Neutrophil (primary cell): ENCODE data around the gene ARL6IP6.

ENCODE experiments used
- H3K27ac ChIP-seq: fragments of 200-600 bp; sonication (generic); 2 replicates; pipeline ENCODE4 v1.5.1; 2016; ENCODE audit warnings: mild to moderate bottlenecking, moderate library complexity
- H3K27me3 ChIP-seq: fragments of 200-600 bp; sonication (generic); 2 replicates; pipeline ENCODE4 v1.6.0; 2016; ENCODE audit warnings: mild to moderate bottlenecking
- H3K36me3 ChIP-seq: fragments of 200-600 bp; sonication (generic); 2 replicates; pipeline ENCODE4 v1.5.1; 2017
- H3K4me1 ChIP-seq, 2 experiments: fragments of 200-600 bp in 1 of 2; sonication (generic) in 1 of 2; 1 replicate in 1 of 2; 2 replicates in 1 of 2; pipeline versions ENCODE4 v1.5.1 to v1.6.1; 2013 to 2016; ENCODE audit warnings: low read depth in 1 of 2, low read length in 1 of 2, mild to moderate bottlenecking in 1 of 2, moderate library complexity in 1 of 2; ENCODE audit not compliant: control insufficient read depth in 1 of 2, insufficient read depth in 1 of 2
- H3K4me3 ChIP-seq, 2 experiments: fragments of 200-600 bp in 1 of 2; sonication (generic) in 1 of 2; 1 replicate in 1 of 2; 2 replicates in 1 of 2; pipeline ENCODE4 v1.5.1; 2013 to 2016; ENCODE audit warnings: low read depth in 1 of 2, low read length in 1 of 2, mild to moderate bottlenecking in 1 of 2, moderate library complexity in 1 of 2
- H3K9me3 ChIP-seq: fragments of 200-600 bp; sonication (generic); 2 replicates; pipeline ENCODE4 v1.5.1; 2016
- CTCF ChIP-seq: fragments of 200-600 bp; sonication (generic); IDR thresholded peaks from 2 replicates; pipeline ENCODE4 v1.5.1; 2016; ENCODE audit warnings: antibody characterized with exemption

Gene ARL6IP6

DNA sequence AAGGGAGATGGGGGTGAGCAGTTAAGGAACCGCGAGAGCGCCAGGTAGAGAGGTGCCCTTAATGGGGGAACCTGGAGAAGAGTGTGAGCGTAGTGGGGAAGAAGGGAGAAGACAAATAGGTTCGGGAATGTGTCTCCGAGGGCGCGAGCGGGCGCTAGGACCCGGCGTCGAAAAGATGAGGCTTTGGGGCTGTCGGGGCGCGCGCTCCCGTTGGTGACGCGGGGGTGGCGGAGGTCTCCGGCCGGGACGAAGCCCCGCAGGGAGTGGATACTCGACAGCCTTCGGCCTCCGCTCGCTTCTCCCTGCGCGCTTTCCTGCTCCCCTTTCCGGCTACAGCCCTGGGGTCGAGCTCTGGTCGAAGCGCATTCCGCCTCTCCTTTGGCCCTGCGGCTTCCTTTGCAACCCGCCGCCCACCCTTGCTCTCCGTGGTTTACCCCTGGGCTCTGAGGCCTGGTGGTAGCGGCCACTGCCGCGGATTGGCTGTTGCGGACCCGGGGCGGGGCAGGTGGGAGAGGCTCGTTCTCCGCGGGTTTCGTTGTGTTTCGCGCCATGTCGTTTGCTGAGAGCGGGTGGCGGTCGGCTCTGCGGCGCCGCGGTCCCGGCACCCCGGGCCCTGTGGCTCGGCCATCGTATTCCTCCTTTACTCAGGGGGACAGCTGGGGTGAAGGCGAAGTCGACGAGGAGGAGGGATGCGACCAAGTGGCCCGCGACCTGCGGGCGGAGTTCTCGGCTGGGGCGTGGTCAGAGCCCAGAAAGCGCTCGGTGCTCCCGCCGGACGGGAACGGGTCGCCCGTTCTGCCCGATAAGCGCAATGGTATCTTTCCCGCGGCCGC, at the start of gene ARL6IP6:
TSS of gene ARL6IP6 (plus strand) at position 545 of the 833 bp plus-strand sequence. CDS start at position 550, 5 bp downstream.
- H3K4me1 ChIP-seq, result peaks cover 61 to 63% of the 10 kb centered on the region in 2 experiments
- peak within 1 kb of the TSS; percentile 98 for H3K27ac ChIP-seq
- peak within 1 kb of the TSS; percentile 96 to 98 for H3K4me3 ChIP-seq
- H3K27me3 ChIP-seq, result no peaks in the 10 kb centered on the region
- H3K9me3 ChIP-seq, result no peaks in the 10 kb centered on the region
- TF ChIP-seq CTCF, result no peak
- peaks cover 10% of the 10 kb centered on the region for H3K36me3 ChIP-seq

DNA sequence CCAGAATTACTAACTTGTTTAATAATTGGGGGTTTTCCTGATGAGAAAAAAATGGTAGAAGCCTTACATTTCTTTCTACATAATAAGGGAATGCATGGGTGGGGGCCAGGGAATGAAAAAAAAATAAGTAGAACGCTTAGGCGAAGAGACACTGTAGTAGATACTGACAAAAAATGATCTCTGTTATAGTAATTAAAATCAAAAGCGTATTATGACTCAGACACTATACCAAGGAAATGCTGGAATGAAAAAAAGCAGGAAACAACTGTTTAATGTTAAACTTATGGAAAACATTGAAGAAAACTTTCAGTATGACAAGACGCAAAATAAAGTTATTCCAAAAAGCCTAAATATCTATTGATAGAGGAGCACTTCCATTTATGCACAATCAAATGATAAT, 44.1 kb upstream of the ARL6IP6 start:
- Histone ChIP-seq H3K4me1 (no peaks in the 10 kb centered on the region), H3K9me3 (no peaks in the 10 kb centered on the region), H3K4me3 (no peak overlapping the region), H3K27ac (no peak overlapping the region), H3K27me3 (no peaks in the 10 kb centered on the region), H3K36me3 (peaks cover 97% of the 10 kb centered on the region)
- no peak for TF ChIP-seq CTCF

DNA sequence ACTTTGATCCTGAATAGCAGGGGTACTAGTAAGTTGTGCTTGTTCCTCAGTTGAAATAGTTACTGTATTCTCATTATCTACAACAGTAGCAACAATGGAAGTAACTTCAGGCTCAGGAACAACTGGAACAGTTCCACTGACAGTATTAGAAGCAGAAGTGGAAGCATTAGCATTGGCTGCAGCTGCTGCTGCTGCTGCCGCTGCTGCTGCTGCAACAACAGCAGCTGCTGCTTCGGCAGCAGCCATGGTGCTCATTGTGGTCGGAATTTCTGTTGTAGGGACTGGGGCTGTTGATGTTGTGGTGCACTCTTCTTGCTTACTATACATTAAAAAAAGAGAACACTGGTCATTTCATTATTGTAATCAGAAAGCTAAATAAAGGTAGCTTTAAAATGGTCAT, 42.0 kb upstream of the ARL6IP6 start:
- H3K36me3 ChIP-seq, result peaks cover 95% of the 10 kb centered on the region
- H3K27me3 ChIP-seq, result no peaks in the 10 kb centered on the region

DNA sequence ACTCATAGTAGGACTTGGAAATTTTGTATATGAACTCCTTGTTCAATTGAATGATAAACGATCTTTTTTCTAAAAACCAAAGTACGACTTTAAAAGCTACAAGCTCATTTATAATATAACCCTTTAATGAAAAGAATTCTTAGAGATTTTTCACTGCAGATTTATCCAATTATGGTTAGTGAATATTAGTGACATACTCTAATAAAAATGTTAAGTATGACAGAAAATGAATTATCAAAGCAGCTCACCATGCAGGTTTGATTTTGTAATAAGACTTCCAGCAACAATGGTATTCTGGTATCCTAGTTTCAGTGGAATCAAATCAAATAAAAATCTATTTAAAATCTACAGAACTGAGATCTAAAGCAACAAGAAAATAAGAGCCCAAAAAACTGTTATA, 39.6 kb upstream of the ARL6IP6 start:
- no peak overlapping the region for H3K4me3 ChIP-seq
- H3K36me3 ChIP-seq, result peaks cover 76% of the 10 kb centered on the region
- no peak for TF ChIP-seq CTCF
- no peaks in the 10 kb centered on the region for H3K4me1 ChIP-seq
- H3K27ac ChIP-seq, result no peak overlapping the region
- no peaks in the 10 kb centered on the region for H3K27me3 ChIP-seq
- H3K9me3 ChIP-seq, result no peaks in the 10 kb centered on the region

More for the DNA sequence above, 42.0 kb upstream of the ARL6IP6 start:
- TF ChIP-seq CTCF, result no peak
- Histone ChIP-seq H3K27ac (no peak overlapping the region), H3K9me3 (no peaks in the 10 kb centered on the region), H3K4me3 (no peak overlapping the region), H3K4me1 (no peaks in the 10 kb centered on the region)

GRCh38 chr2:152682663-152683062, 35.8 kb upstream of the ARL6IP6 start:
- TF ChIP-seq CTCF, result no peak
- peaks cover 44% of the 10 kb centered on the region for H3K36me3 ChIP-seq
- H3K9me3 ChIP-seq, result no peaks in the 10 kb centered on the region
- no peak overlapping the region for H3K27ac ChIP-seq
- no peak overlapping the region for H3K4me3 ChIP-seq
- H3K4me1 ChIP-seq, result no peaks in the 10 kb centered on the region
- H3K27me3 ChIP-seq, result no peaks in the 10 kb centered on the region
